EL (cell line): ENCODE data around the gene CDH13.
A peak's percentile ranks its signal among the peaks of the same experiment; 100 is the strongest.

Source experiments
- DNase-seq: peaks from one replicate; pipeline ENCODE4 v3.0.0-alpha.2; 2016

The CDH13 gene

DNA sequence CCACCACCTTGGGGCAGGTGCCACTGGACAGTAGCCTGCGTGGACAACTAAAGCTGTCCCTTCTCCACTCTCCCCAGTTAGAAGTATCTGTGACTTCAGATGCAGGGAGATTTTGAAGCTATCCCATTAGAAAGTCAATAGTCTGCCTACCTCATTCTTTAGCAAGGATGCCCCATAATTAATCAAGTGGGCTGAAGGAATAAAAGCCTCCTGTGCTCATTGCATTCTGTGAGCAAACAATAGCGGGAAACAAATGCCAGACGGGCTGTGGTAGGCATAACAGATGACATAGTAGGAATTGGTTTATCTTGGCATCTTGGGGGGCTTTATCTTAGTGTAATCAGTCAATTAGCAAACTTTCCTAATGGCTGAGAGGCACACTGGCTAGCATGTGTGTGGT is 1084.3 kb downstream of the CDH13 start:
- no peak for DNase-seq

DNA sequence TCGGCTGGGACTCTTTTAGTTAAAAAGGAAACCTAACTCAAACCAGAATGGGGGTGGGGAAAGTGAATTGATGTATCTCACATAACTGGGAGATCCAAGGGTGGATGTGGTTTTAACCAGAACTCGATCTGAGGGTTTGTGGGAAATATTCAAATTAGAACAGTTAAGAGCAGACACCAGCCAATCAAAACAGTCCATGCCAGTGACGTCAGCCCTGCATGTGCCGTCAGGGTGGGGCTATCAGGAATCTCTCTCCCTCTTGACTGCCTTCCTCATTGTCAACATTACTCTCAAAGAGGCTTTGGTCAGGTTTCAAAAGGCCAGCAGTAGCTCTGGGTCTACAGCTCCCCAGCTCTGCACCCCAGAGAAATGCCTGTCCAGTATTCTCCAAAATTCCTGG is 1086.8 kb downstream of the CDH13 start:
- peak; percentile 67 for DNase-seq

DNA sequence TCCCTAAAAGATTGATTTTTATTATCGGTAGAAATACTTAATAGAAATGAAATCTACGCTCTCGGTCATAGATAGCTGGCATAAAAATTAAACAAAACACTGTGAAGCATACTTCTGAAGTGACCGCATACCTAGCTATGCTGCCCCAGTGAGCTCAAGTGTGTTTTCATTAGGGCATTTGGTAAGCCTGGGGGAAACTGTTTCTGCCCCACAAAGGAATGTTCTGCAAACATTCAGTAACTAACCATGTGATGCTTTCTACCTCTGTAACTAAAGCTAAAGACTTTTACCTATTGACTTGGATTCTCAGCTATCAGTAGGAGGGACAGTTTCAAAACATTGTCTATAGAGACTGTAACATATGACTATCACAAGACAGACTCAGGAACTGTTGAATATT is 1087.5 kb downstream of the CDH13 start:
- peak; percentile 73 for DNase-seq

DNA sequence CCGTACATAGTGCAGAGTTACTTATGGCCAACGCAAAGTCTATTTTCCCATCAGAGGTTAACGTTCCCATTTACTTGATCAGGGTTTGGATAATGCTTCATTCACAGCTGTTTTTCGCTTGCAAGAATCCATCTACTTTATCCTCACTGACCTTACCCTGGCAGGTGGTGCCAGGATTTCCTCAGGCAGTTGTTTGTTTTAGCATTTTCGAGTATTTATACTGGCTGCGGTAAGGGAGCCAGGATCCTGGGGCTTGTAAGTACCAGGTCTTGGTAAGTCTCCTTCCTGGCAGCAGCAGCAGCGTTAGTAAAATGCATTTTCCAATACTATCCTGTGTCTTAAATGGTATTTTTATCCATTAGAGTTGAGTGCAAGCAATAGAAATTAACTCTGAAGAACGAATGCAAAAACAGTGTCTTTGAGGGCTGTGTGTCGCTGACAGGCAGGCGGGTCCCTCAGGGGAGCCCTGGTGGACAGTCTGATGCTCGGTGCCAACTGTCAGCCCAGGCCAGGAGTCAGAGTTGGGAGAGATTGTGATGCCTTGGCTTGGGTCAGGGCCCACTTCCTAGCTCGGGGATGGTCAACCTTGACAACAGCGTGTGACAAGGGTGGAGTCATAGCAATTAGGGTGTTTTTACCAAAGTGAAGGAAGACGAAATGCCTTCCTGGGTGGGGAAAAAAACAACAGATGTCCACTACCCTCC is 1088.6 kb downstream of the CDH13 start:
- DNase-seq = no peak

DNA sequence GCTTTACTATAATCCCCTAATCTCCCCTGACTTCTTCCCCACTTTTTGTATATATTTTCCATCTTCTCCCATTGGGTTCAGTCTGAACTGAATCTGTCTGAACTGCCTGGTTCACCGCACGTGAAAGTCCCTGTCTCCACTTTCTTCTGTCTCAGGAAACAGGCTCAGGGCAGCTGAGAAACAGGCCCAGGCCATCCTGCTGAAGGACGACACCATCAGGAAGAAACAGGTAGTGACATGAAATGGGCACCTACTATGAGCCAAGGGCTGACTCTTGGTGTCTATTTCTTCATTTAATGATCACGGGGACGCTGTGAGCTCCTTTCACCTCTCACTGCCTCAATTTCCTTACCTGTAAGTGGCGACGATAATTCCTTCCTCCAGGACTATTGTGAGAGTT is 1090.5 kb downstream of the CDH13 start:
- peak; percentile 49 for DNase-seq

DNA sequence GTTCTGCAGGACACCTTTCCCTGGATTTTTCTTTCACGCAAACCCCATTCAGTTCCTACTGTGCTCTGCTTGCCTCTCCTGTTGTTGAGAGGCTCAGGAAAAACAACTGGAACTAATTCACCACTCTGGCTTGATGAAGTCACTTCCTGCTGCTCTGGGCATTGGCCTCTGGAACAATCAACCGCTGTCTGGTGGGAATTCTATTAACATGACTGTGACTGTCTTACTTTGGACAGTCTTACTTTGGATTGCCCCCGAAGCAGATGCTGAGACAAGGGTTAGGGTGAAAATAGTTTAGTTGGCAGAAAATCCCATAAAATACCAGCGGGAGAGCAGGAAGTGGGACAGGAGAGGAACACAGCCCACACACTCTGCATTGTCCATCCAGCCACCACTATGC is 1091.0 kb downstream of the CDH13 start:
- peak; percentile 96 for DNase-seq

DNA sequence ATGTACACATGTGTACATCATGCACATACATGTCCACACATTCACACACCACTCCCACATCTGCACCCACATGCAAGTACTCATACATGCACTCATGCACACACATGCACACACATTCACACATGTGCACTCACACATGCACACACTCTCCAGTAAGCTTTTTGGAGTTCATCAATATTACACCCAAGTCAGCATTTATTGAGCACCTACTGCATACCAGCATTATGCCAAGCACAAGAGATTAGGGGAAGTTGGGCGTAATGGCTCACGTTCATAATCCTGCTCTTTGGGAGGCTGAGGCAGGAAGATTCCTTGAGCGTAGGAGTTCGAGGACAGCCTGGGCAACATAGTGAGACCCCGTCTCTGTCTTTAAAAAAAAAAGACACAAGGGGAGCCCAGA is 1093.4 kb downstream of the CDH13 start:
- DNase-seq = no peak

DNA sequence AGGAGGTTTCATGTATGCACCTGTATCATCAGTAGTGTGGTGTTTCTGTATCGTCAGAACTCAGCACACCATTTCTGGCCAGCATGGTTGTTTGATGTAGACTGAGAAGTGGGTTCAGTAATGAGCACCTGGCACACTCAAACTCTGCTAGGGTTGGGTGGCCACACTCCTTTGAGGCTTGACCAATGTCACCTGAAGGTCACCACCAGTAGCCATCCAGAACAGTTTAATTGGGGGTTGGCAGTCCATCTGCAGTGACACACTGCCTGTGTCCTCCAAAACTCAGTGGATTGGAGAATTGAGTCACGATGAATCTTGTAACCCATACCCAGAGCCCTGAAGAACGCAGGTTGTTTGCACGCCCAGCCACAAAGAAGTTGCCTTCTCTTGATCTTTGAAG is 1094.2 kb downstream of the CDH13 start:
- no peak for DNase-seq

DNA sequence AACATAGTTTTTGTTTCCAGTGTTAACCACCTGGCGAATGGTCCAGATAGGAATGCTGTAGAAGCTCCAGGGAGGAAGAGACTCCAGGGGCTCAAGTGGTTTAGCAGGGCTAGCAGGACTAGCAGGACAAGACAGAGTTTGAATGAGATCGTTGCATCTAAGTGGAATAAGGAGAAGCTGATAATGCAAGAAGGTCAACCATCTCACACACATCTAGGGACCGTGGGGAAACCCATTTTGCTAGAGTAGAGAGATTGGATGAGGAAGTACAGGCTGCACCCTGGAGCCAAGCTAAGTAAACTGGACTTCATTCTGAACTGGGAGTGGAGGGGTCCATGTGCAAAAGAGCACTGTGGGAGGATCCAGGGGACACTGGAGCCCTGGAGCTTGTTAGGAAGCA is 1094.9 kb downstream of the CDH13 start:
- DNase-seq = no peak

DNA sequence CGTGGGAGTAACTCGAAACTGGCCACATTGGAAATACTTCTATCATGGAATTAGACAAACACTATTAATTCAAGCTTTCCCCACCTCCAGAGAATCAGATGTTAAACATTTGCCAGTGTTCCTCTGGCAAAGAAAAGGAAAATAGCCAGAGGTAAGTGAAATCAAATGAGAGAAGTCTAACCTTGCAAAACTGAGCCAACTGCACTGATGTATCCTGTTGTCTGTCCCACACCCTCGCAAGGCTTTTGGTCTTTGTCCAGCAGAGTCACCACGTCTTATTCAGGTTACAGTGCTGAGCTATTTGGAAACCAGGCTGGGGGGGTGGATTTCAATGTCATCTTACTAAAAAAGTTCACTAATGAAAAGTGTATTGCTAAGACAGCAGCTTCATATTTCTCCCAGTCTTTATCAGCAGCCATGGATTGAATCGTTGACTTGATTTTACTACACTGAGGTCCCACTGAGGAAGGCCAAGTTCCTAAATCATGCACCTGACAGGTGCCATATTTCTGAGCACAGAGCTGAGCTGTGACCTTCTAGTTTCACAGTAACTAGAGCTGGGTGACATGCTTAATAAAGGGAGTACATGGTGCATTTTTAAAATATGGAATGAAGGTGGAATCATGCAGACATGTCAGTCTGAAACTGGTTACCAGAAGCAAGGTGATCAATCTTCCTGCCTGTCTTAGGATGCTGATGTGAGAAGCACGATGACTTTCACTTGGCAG is 1095.9 kb downstream of the CDH13 start:
- no peak for DNase-seq

DNA sequence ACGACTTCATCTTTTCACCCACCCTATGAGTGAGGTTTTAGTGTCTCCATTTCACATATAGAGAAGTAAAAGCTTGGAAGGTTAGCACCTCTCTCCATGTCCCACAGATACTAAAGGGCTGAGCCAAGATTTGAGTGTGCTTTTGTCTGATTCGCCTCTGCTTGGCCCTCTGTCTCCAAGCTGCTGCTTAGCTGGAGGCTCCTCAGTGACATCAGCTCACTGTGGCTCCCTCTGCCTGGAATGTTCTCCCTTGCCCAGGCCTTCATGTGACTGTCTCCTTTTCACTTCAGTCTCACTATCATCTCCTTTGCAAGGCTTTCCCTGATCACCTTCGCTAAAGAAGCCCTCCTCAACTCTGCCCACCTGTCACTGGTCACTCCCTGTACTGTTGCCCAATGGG is 1096.5 kb downstream of the CDH13 start:
- peak; percentile 23 for DNase-seq

DNA sequence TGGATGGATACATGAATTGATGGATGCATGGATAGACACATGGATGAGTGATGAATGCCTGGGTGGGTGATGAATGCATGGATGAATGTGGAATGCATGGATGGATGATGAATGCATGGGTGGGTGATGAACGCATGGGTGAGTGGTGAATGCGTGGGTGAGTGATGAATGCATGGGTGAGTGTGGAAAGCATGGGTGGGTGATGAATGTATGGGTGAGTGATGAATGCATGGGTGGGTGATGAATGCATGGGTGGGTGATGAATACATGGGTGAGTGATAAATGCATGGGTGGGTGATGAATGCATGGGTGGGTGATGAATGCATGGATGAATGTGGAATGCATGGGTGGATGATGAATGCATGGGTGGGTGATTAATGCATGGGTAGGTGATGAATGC is 1097.1 kb downstream of the CDH13 start:
- DNase-seq = no peak

DNA sequence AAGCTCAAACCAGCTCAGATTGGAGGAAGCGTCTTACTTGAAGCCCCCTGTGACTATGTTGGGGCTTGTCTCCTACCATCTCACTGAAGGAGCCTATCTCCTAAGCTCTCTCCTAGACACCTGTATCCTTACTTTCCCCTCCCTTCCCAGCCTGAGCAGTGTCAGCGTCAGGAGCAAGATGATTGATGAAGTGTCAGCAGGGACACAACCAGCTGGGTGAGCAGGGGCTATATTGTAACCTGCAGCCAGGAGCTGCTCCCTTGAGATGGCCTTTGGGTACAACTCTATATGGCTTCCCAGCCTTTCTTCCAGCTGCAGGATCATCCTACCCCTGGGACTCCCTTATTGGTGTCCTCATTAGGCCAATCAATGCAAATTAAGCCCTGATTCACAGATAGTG is 1097.8 kb downstream of the CDH13 start:
- DNase-seq = no peak

DNA sequence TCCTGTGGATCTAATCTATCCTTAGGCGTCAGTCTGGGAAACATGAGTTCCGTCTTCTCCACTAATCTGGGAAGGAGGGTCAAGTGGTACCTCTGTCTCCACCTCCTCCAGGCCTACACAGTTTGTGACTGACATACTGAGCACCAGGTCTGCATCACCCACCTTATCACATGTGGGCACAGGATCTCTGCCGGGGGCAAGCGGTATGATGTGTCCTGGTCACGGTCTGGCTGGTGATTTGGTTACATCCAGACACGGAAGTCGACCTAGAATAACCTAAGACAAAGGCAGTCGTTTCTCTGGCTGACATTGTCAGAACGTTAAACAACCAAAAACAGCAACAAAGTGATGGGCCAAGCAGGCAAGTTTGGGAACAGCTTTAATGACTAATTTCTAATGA is 1098.5 kb downstream of the CDH13 start:
- DNase-seq = no peak

DNA sequence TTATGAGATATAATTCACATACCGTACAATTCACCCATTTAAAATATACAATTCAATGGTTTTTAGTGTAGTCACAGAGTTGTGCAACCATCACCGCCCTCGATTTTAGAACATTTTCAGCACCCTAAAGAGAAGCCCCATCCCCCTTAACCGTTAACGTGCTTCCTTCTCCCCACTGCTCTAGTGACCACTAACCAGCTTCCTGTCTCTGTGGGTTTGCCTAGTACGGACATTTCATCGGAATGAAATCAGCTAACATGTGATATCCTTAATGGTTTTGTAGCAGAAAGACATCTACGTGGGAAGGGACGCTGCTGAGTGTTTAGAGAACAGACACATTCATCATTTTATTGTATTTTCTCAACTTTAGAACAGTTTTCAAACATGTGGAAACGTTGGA is 1100.2 kb downstream of the CDH13 start:
- peak; percentile 75 for DNase-seq

DNA sequence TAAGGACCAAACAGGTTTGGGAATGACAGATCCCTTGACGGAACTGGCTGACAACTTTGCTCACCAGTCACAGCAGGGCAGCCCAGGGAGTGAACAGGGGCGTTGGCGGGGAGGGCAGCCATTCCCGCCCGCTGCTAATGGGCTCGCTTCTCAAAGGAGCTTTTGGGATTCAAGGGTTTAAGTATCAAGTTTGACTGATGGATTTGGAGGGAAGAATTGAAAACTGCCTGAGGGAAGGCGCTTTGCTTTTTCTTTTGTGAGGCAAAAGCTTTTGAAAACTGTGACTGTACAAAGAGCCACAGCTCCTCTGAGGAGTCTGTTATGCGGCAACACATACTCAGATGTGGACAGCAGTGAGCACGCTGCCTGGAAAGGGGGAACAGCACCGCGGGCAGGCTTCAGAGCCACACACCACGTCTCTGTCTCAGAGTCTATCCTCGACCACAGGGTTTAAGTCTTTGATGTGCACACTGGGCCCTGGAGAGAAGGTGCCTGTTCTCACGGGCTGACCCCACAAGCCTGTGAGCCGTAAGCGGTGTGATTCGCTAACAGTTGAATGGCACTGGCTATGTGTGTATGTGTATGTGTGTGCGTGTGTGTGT is 1101.1 kb downstream of the CDH13 start:
- DNase-seq = no peak

DNA sequence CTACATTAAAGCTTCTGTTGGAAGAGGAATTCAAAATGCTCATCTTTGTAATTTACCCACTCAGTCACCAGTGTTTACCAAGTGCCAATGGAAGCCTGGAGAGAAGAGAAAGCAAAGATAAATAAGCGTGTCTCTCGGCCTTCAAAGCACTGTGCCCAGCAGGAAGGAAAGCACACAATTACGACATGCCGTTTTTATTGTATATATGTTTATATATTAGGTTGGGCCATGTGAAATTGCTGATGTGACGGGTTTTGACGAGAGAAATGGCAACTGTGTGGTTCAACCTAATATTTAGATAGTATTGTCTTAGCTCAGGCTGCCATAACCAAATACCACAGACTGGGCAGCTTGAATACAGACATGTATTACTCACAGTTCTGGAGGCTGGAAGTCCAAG is 1101.7 kb downstream of the CDH13 start:
- DNase-seq = no peak

DNA sequence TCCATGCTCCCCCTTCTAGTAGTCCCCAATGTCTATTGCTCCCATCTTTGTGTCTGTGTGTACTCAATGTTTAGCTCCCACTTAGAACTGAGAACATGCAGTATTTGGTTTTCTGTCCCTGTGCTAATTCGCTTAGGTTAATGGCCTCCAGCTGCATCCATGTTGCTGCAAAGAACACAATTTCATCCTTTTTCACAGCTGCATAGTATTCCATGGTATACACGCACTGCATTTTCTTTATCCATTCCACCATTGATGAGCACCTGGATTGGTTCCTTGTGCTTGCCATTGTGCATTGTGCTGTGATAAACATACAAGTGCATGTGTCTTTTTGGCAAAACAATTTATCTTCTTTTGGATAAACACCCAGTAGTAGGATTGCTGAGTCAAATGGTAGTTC is 1104.0 kb downstream of the CDH13 start:
- no peak for DNase-seq

DNA sequence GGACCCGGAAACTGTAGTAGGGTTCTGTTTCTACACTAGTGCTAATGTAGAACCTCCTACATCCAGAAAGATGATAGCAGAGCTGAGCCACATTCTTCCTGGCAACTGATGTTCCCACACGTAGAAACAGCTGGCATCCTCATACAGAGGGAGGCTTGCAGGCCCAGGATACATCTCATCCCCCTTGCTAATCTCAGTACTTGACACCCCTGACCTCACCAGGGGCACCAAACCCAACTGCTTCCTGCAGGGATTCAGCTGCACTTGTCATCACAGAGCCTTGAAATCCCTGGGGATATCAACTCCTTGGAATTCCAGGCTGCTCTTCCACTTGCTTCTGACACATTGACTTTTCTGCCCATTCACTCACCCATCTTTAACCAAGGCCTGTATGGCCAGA is 1105.8 kb downstream of the CDH13 start:
- no peak for DNase-seq

DNA sequence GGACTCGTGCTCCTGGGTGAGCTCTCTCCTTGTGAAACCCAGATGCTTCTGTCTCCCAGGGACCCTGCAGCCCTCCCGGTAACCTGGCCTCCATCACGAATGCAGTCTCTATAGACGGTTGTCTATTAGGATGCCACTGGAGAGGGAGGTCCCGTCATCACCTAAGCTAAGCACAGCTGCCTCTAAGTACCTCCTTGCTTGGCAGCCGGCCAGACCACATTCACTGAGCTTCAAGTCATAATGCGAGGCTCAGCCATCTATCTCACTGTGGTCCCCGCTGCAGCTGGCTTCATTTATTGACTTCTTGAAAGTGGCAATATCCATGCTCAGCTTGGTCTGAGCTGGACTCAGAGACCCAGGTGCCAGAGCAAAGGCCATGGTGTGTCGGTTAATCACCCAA is 1106.5 kb downstream of the CDH13 start:
- DNase-seq = no peak

DNA sequence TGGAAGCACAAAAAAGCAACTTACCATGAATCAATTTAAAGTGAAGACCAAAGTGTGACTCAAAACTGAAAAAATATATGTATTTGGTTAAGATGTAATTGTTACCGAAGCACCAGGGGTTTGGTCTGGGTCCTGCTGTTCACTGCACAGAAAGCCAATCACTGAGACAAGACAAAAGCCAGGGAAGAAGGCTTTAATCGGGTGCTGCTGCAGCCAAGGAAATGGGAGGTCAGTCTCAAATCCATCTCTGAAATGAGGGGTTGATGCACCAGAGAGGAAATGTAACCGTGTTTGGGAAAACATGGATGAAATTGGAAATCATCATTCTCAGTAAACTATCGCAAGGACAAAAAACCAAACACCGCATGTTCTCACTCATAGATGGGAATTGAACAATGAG is 1107.4 kb downstream of the CDH13 start:
- no peak for DNase-seq

DNA sequence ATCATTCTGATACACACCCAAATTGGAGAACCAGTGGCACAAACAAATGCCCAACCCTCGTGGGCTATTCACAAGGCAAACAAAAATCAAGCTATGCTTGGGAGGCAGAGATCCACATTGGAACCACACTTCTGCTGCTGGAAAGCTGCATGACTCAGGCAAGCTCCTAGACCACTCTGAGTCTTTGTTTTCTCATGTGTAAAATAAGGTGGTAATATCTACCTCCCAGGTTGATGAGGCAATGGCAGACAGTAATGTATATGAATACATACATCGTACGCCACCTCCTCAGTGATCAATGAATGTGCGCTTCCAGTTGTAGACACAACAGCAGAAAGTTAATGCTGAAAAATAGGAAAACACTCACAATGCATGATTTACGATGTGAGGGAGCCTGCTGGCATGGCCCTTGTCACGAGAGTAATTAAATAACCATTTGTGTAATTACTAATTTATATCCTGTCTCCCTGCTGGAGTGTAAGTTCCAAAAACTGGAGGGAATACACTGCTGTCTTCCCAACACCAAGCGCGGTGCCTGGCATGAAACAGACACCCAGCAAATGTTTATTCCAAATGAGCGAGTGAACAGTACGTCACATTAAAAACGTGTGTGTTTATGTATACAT is 1111.1 kb downstream of the CDH13 start:
- DNase-seq = no peak

DNA sequence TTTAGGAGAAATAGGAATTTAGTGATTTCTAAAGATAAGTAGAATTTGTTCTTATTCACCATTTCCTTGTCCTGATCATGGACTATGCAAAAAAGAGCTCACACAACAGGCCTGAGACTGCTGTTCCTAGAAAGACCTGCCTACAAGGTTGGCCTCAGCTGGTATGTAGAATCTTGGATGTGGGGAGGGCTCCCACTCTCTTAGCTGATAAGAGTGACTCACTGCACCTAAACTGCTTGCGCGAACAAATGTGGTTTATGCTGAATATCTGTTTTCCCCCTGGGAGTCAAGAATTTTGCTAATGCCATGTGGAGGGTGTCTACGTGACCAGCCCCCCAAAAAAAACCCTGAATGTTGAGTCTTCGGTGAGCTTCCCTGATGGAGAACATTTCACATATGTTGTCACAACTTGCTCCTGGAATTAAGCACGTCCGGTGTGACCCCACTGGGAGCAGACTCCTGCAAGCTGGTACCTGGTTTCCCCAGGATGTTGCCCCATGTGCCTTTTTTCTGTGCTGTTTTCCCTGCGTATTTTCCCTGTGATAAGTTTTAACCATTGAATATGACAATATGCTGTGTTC is 1112.2 kb downstream of the CDH13 start:
- DNase-seq = no peak
